SK-N-SH treated with all-trans-retinoic acid at 6 μM for 48 hours (cell line): ENCODE data around the gene NOG.

ENCODE experiments used
- ATAC-seq: fragments of 200-7000 bp; cut with Tn5 transposase; 3 replicates; pipeline ENCODE4 v1.9.1; 2020; ENCODE audit warnings: mild to moderate bottlenecking, moderate library complexity
- ARNTL ChIP-seq: fragments of 450-650 bp; formaldehyde crosslinking; IDR thresholded peaks from 2 replicates; pipeline ENCODE4 v1.5.0; 2020; ENCODE audit warnings: low read depth, mild to moderate bottlenecking, moderate library complexity, borderline replicate concordance
- BACH2 ChIP-seq: fragments of 250-450 bp; sonication (Bioruptor Pico); IDR thresholded peaks from 2 replicates; pipeline ENCODE4 v1.9.0; 2021; ENCODE audit warnings: mild to moderate bottlenecking, borderline replicate concordance
- CSDC2 ChIP-seq: fragments of 250-450 bp; sonication (Bioruptor Pico); IDR thresholded peaks from 2 replicates; pipeline ENCODE4 v1.5.0; 2020; ENCODE audit warnings: mild to moderate bottlenecking, moderate library complexity
- ESRRG ChIP-seq: fragments of 250-450 bp; sonication (Bioruptor Pico); IDR thresholded peaks from 2 replicates; pipeline ENCODE4 v1.6.1; 2021; ENCODE audit warnings: mild to moderate bottlenecking
- GLIS3 ChIP-seq: fragments of 250-450 bp; sonication (Bioruptor Pico); IDR thresholded peaks from 2 replicates; pipeline ENCODE4 v1.5.0; 2020; ENCODE audit warnings: mild to moderate bottlenecking, moderate library complexity
- ISL1 ChIP-seq: fragments of 250-450 bp; sonication (Bioruptor Pico); IDR thresholded peaks from 2 replicates; pipeline ENCODE4 v2.1.2; 2022; ENCODE audit warnings: mild to moderate bottlenecking, moderate library complexity
- OSR1 ChIP-seq: fragments of 250-450 bp; sonication (Bioruptor Pico); IDR thresholded peaks from 2 replicates; pipeline ENCODE4 v1.8.0; 2022; ENCODE audit warnings: moderate library complexity, mild to moderate bottlenecking, inconsistent platforms
- RARB ChIP-seq: fragments of 250-450 bp; sonication (Bioruptor Pico); IDR thresholded peaks from 2 replicates; pipeline ENCODE4 v1.8.0; 2021; ENCODE audit warnings: mild to moderate bottlenecking, moderate library complexity
- TCF4 ChIP-seq: fragments of 250-450 bp; sonication (Bioruptor Pico); IDR thresholded peaks from 2 replicates; pipeline ENCODE4 v1.8.0; 2021; ENCODE audit warnings: mild to moderate bottlenecking, moderate library complexity, borderline replicate concordance
- TOX ChIP-seq: fragments of 250-450 bp; sonication (Bioruptor Pico); IDR thresholded peaks from 2 replicates; pipeline ENCODE4 v1.8.0; 2021; ENCODE audit warnings: mild to moderate bottlenecking, moderate library complexity, borderline replicate concordance
- ZC3H10 ChIP-seq: fragments of 250-450 bp; sonication (Bioruptor Pico); IDR thresholded peaks from 2 replicates; pipeline ENCODE4 v1.5.1; 2021; ENCODE audit warnings: mild to moderate bottlenecking, moderate library complexity
- ZFP3 ChIP-seq: fragments of 250-450 bp; sonication (Bioruptor Pico); IDR thresholded peaks from 2 replicates; pipeline ENCODE4 v1.5.0; 2020; ENCODE audit warnings: mild to moderate bottlenecking, moderate library complexity
- ZFP30 ChIP-seq: fragments of 450-650 bp; formaldehyde crosslinking; IDR thresholded peaks from 2 replicates; pipeline ENCODE4 v1.5.0; 2022; ENCODE audit warnings: mild to moderate bottlenecking, moderate library complexity
- ZNF565 ChIP-seq: fragments of 450-650 bp; formaldehyde crosslinking; conservative IDR thresholded peaks from 2 replicates; pipeline ENCODE4 v1.5.0; 2020; ENCODE audit warnings: low read depth, mild to moderate bottlenecking, moderate library complexity
- ZNF70 ChIP-seq: fragments of 450-650 bp; formaldehyde crosslinking; IDR thresholded peaks from 2 replicates; pipeline ENCODE4 v1.5.0; 2020; ENCODE audit warnings: mild to moderate bottlenecking, moderate library complexity
- ZNF8 ChIP-seq: fragments of 450-650 bp; formaldehyde crosslinking; IDR thresholded peaks from 2 replicates; pipeline ENCODE4 v1.5.0; 2020; ENCODE audit warnings: mild to moderate bottlenecking, moderate library complexity
- TF ChIP-seq, protein P1 (sequence below): fragments of 250-450 bp; sonication (Bioruptor Pico); IDR thresholded peaks from 2 replicates; pipeline ENCODE4 v1.5.1; 2021; ENCODE audit warnings: mild to moderate bottlenecking, moderate library complexity
- TF ChIP-seq, protein P2 (sequence below): fragments of 250-450 bp; sonication (Bioruptor Pico); IDR thresholded peaks from 2 replicates; pipeline ENCODE4 v1.8.0; 2021; ENCODE audit warnings: low read depth, mild to moderate bottlenecking, moderate library complexity, borderline replicate concordance
- TF ChIP-seq, protein P3 (sequence below): fragments of 250-450 bp; sonication (Bioruptor Pico); IDR thresholded peaks from 2 replicates; pipeline ENCODE4 v1.8.0; 2020; ENCODE audit warnings: mild to moderate bottlenecking, moderate library complexity, borderline replicate concordance
- TF ChIP-seq, protein P4 (sequence below): fragments of 250-450 bp; sonication (Bioruptor Pico); IDR thresholded peaks from 2 replicates; pipeline ENCODE4 v1.5.1; 2020; ENCODE audit warnings: low read depth, mild to moderate bottlenecking, moderate library complexity
- TF ChIP-seq, protein P5 (sequence below): fragments of 250-450 bp; sonication (Bioruptor Pico); IDR thresholded peaks from 2 replicates; pipeline ENCODE4 v1.5.0; 2020; ENCODE audit warnings: mild to moderate bottlenecking, moderate library complexity

NOG gene

DNA sequence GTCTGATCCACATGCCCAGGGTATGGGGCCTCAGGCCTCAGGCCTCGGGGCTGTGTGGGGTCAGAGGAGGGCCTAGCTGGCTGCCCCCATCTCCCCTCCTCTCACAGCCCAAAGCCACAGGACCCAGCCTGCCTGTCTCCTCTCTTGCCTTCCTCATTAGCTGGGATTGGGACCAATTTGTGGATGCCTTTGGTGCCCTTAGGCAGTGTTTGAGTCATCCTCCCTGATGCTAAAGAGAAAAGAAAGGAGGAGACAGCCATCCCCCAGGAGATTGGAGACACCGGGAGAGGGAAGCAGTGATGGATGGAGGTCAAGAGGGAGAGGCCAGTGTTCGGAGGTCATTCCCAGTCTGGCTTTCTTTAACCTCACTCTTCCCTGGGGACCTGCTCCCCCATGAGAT, 23.3 kb upstream of the NOG start:
- TF ChIP-seq TOX (CRISPR knock-in tag) (no peak), GLIS3 (CRISPR knock-in tag) (no peak), ZNF8 (CRISPR knock-in tag) (no peak)
- TF ChIP-seq, protein P1, sequence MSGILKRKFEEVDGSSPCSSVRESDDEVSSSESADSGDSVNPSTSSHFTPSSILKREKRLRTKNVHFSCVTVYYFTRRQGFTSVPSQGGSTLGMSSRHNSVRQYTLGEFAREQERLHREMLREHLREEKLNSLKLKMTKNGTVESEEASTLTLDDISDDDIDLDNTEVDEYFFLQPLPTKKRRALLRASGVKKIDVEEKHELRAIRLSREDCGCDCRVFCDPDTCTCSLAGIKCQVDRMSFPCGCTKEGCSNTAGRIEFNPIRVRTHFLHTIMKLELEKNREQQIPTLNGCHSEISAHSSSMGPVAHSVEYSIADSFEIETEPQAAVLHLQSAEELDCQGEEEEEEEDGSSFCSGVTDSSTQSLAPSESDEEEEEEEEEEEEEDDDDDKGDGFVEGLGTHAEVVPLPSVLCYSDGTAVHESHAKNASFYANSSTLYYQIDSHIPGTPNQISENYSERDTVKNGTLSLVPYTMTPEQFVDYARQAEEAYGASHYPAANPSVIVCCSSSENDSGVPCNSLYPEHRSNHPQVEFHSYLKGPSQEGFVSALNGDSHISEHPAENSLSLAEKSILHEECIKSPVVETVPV, result no peak
- no peak for ATAC-seq

DNA sequence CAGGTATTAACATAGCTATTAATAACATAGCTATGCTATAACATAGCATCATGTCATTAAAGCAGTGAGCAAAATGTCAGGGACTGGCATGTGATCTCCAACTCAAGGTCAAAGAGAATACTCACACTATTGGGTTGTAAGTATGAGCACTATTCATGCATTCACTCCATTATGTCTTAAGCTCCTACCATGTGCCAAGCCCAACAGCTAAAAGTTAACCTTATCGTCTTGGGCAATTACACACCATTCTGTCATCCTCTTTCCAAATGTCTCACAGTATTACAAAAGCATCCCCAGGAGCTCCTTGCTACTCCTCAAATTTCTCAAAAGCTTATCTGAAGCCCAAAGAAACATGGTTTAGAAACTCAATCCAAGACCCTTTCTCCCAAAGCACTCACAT, 22.0 kb upstream of the NOG start:
- TF ChIP-seq, protein P2, sequence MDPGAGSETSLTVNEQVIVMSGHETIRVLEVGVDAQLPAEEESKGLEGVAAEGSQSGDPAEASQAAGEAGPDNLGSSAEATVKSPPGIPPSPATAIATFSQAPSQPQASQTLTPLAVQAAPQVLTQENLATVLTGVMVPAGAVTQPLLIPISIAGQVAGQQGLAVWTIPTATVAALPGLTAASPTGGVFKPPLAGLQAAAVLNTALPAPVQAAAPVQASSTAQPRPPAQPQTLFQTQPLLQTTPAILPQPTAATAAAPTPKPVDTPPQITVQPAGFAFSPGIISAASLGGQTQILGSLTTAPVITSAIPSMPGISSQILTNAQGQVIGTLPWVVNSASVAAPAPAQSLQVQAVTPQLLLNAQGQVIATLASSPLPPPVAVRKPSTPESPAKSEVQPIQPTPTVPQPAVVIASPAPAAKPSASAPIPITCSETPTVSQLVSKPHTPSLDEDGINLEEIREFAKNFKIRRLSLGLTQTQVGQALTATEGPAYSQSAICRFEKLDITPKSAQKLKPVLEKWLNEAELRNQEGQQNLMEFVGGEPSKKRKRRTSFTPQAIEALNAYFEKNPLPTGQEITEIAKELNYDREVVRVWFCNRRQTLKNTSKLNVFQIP, result no peak
- TF ChIP-seq ZNF8 (CRISPR knock-in tag), result no peak
- TF ChIP-seq GLIS3 (CRISPR knock-in tag), result no peak
- no peak for TF ChIP-seq TOX (CRISPR knock-in tag)
- TF ChIP-seq, protein P1, result no peak

DNA sequence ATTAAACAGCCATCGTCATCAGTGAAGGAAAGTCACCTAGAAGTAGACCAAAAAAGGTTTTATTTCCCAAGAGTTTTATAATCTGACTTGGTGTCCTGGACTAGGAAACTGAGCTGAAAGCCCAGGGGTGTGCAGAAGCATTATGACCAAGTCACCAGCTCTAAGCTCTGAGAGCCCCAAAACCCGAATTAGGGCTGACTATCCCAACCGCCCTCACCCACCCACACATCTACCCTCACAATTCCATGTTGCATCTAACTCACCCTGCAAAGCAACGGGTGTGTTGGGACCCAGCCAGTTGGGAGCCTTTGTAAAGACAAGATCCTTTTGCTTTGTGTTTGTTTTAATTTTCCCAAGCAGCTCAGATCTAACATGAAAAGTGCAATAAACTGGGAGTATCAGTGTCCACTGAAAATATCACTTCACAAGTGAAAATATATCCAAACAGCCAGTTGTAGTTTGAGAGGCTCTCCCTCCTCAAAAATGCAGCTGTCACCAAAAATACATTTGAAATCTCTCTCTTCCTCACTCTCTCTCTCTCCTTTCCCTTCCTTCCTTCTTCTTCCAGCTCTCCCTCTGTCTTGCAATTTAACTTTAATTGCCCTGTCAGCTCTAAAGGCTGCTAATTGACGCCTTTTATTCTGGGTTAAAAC, 16.2 kb upstream of the NOG start:
- no peak for ATAC-seq
- TF ChIP-seq ESRRG (CRISPR knock-in tag) (no peak), ZFP3 (no peak), ZNF8 (CRISPR knock-in tag) (no peak), TCF4 (no peak), BACH2 (CRISPR knock-in tag) (no peak), ZNF565 (CRISPR knock-in tag) (no peak), OSR1 (no peak), TOX (CRISPR knock-in tag) (no peak), ZFP30 (CRISPR knock-in tag) (no peak), RARB (no peak), ZNF70 (CRISPR knock-in tag) (no peak), ARNTL (CRISPR knock-in tag) (no peak)
- TF ChIP-seq, protein P3, sequence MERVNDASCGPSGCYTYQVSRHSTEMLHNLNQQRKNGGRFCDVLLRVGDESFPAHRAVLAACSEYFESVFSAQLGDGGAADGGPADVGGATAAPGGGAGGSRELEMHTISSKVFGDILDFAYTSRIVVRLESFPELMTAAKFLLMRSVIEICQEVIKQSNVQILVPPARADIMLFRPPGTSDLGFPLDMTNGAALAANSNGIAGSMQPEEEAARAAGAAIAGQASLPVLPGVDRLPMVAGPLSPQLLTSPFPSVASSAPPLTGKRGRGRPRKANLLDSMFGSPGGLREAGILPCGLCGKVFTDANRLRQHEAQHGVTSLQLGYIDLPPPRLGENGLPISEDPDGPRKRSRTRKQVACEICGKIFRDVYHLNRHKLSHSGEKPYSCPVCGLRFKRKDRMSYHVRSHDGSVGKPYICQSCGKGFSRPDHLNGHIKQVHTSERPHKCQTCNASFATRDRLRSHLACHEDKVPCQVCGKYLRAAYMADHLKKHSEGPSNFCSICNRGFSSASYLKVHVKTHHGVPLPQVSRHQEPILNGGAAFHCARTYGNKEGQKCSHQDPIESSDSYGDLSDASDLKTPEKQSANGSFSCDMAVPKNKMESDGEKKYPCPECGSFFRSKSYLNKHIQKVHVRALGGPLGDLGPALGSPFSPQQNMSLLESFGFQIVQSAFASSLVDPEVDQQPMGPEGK (CRISPR knock-in tag), result no peak
- TF ChIP-seq, protein P4, sequence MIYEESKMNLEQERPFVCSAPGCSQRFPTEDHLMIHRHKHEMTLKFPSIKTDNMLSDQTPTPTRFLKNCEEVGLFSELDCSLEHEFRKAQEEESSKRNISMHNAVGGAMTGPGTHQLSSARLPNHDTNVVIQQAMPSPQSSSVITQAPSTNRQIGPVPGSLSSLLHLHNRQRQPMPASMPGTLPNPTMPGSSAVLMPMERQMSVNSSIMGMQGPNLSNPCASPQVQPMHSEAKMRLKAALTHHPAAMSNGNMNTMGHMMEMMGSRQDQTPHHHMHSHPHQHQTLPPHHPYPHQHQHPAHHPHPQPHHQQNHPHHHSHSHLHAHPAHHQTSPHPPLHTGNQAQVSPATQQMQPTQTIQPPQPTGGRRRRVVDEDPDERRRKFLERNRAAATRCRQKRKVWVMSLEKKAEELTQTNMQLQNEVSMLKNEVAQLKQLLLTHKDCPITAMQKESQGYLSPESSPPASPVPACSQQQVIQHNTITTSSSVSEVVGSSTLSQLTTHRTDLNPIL (CRISPR knock-in tag), result no peak
- TF ChIP-seq, all 23 proteins: peak for 0

More for the DNA sequence above, 22.0 kb upstream of the NOG start:
- ATAC-seq, result no peak

DNA sequence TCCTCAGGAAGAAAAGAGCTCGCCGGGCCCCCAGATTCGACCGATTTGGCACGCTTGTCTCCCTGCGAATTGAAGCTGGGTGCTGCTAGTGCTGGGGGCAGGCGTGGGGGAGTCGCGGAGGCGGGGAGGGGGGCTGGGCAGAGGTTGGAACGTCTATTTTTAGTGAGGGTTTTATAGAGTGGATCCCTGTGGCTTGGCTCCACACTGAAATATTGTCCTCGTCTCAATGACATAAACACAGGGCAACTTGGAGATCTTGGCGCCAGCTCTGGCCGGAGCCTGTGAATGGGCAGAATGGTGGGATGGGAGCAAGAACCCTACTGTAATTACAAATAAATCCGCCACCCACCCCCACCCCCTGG, 15.7 kb upstream of the NOG start:
- no peak for ATAC-seq
- TF ChIP-seq ISL1 (CRISPR knock-in tag) (no peak), ZFP30 (CRISPR knock-in tag) (no peak), GLIS3 (CRISPR knock-in tag) (no peak), ZFP3 (no peak), CSDC2 (CRISPR knock-in tag) (no peak), ZC3H10 (CRISPR knock-in tag) (no peak), ESRRG (CRISPR knock-in tag) (no peak), TOX (CRISPR knock-in tag) (no peak), OSR1 (no peak), TCF4 (no peak), ZNF8 (CRISPR knock-in tag) (no peak)
- TF ChIP-seq, protein P3 (CRISPR knock-in tag), result no peak
- TF ChIP-seq, protein P4 (CRISPR knock-in tag), result no peak
- TF ChIP-seq, protein P5, sequence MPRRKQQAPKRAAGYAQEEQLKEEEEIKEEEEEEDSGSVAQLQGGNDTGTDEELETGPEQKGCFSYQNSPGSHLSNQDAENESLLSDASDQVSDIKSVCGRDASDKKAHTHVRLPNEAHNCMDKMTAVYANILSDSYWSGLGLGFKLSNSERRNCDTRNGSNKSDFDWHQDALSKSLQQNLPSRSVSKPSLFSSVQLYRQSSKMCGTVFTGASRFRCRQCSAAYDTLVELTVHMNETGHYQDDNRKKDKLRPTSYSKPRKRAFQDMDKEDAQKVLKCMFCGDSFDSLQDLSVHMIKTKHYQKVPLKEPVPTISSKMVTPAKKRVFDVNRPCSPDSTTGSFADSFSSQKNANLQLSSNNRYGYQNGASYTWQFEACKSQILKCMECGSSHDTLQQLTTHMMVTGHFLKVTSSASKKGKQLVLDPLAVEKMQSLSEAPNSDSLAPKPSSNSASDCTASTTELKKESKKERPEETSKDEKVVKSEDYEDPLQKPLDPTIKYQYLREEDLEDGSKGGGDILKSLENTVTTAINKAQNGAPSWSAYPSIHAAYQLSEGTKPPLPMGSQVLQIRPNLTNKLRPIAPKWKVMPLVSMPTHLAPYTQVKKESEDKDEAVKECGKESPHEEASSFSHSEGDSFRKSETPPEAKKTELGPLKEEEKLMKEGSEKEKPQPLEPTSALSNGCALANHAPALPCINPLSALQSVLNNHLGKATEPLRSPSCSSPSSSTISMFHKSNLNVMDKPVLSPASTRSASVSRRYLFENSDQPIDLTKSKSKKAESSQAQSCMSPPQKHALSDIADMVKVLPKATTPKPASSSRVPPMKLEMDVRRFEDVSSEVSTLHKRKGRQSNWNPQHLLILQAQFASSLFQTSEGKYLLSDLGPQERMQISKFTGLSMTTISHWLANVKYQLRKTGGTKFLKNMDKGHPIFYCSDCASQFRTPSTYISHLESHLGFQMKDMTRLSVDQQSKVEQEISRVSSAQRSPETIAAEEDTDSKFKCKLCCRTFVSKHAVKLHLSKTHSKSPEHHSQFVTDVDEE, result no peak
